ENCODE results near the gene MRPL20. TPM values are rescaled to one million over a fixed set of nuclear protein-coding genes. Genes with fewer than 3 reads are reported as not detected.
"Not testable (repeated sequence)": the region's sequence is repeated elsewhere in the genome, so short reads cannot be mapped to it uniquely, and the experiment has no call there.

MRPL20 gene
- total RNA-seq, 1 donor = 85.5 TPM

- DNase-seq (ENCODE audit: low read depth) = no peak
- no peak for TF ChIP-seq CTCF (IDR thresholded peaks at IDR 0.05; ENCODE audit: insufficient read depth, low read depth, low read length)
- peak overlapping the region; percentile 80 for H3K4me3 ChIP-seq (ENCODE audit: low read depth, low read length)
Observed at GRCh38 chr1:1374589-1374928, 32.5 kb downstream of the MRPL20 start.

- no peak for DNase-seq (ENCODE audit: low read depth)
- peak overlapping the region; percentile 80 for H3K4me3 ChIP-seq (ENCODE audit: low read depth, low read length)
- no peak for TF ChIP-seq CTCF (IDR thresholded peaks at IDR 0.05; ENCODE audit: insufficient read depth, low read depth, low read length)
Observed at GRCh38 chr1:1373815-1374588, 33.1 kb downstream of the MRPL20 start.

- no peak for TF ChIP-seq CTCF (IDR thresholded peaks at IDR 0.05; ENCODE audit: insufficient read depth, low read depth, low read length)
- no peak for DNase-seq (ENCODE audit: low read depth)
- peak overlapping the region; percentile 80 for H3K4me3 ChIP-seq (ENCODE audit: low read depth, low read length)
Observed at GRCh38 chr1:1373051-1373814, 33.9 kb downstream of the MRPL20 start.

GRCh38 chr1:1371746-1372711, 35.1 kb downstream of the MRPL20 start:
- DNase-seq (ENCODE audit: low read depth) = peak; percentile 61
- no peak overlapping the region for H3K4me3 ChIP-seq (ENCODE audit: low read depth, low read length)

GRCh38 chr1:1371364-1371745, 35.7 kb downstream of the MRPL20 start:
- TF ChIP-seq CTCF (IDR thresholded peaks at IDR 0.05; ENCODE audit: insufficient read depth, low read depth, low read length) = no peak
- no peak overlapping the region for H3K4me3 ChIP-seq (ENCODE audit: low read depth, low read length)
- peak; percentile 48 for DNase-seq (ENCODE audit: low read depth)

More at GRCh38 chr1:1371746-1372711, 35.1 kb downstream of the MRPL20 start:
- TF ChIP-seq CTCF (IDR thresholded peaks at IDR 0.05; ENCODE audit: insufficient read depth, low read depth, low read length) = peak; percentile 93

- TF ChIP-seq CTCF (IDR thresholded peaks at IDR 0.05; ENCODE audit: insufficient read depth, low read depth, low read length) = no peak
- no peak for DNase-seq (ENCODE audit: low read depth)
- H3K4me3 ChIP-seq (ENCODE audit: low read depth, low read length) = no peak overlapping the region
Observed at GRCh38 chr1:1370771-1371300, 36.3 kb downstream of the MRPL20 start.

GRCh38 chr1:1370094-1370493, 37.0 kb downstream of the MRPL20 start:
- not testable (repeated sequence) for DNase-seq (ENCODE audit: low read depth); H3K4me3 ChIP-seq (ENCODE audit: low read depth, low read length)
